GM12878 (cell line): ENCODE results near the gene TRIM17.
A peak's percentile ranks its signal among the peaks of the same experiment; 100 is the strongest.

Source experiments
- CEBPZ ChIP-seq: fragments of 150-350 bp; IDR thresholded peaks from 2 replicates; pipeline ENCODE4 v1.6.1; 2016; ENCODE audit warnings: low read depth, low read length
- CTCF ChIP-seq, 3 experiments: IDR thresholded peaks in 2 of 3; conservative IDR thresholded peaks in 1 of 3; 2 replicates each; pipeline ENCODE4 v1.5.1; 2011; ENCODE audit warnings: low read depth in 3 of 3, low read length in 3 of 3, mild to moderate bottlenecking in 3 of 3, control low read depth in 2 of 3, moderate library complexity in 2 of 3, inconsistent platforms in 1 of 3, mixed read lengths in 1 of 3; ENCODE audit not compliant: control insufficient read depth in 2 of 3, insufficient read depth in 1 of 3; ENCODE audit errors: extremely low read depth in 1 of 3
- E2F4 ChIP-seq: IDR thresholded peaks from 2 replicates; pipeline ENCODE4 v1.6.1; 2012; ENCODE audit warnings: low read depth, low read length, improper control_type of control experiment
- NFYB ChIP-seq: IDR thresholded peaks from 2 replicates; pipeline ENCODE4 v1.6.1; 2011; ENCODE audit warnings: low read depth, mild to moderate bottlenecking, low read length, improper control_type of control experiment, moderate library complexity; ENCODE audit not compliant: insufficient read depth
- POLR2A ChIP-seq: IDR thresholded peaks from 2 replicates; pipeline ENCODE4 v1.6.1; 2011; ENCODE audit warnings: low read depth, mild to moderate bottlenecking, low read length
- POLR2AphosphoS5 ChIP-seq: IDR thresholded peaks from 2 replicates; pipeline ENCODE4 v1.6.1; 2011; ENCODE audit warnings: mild to moderate bottlenecking, low read length, inconsistent platforms
- RAD21 ChIP-seq: IDR thresholded peaks from 2 replicates; pipeline ENCODE4 v1.6.1; 2011; ENCODE audit warnings: mild to moderate bottlenecking, low read depth, low read length, moderate library complexity; ENCODE audit not compliant: insufficient read depth
- RCOR1 ChIP-seq: conservative IDR thresholded peaks from 2 replicates; pipeline ENCODE4 v1.6.1; 2012; ENCODE audit warnings: low read depth, low read length, improper control_type of control experiment
- REST ChIP-seq: IDR thresholded peaks from 2 replicates; pipeline ENCODE4 v1.6.1; 2012; ENCODE audit warnings: mild to moderate bottlenecking, low read depth, low read length
- SKIL ChIP-seq: fragments of 450-650 bp; IDR thresholded peaks from 2 replicates; pipeline ENCODE4 v1.6.1; 2017; ENCODE audit warnings: mild to moderate bottlenecking, low read depth, inconsistent platforms; ENCODE audit not compliant: poor library complexity, severe bottlenecking
- SMC3 ChIP-seq: IDR thresholded peaks from 2 replicates; pipeline ENCODE4 v1.6.1; 2011; ENCODE audit warnings: low read length, improper control_type of control experiment, borderline replicate concordance
- TAF1 ChIP-seq: IDR thresholded peaks from 2 replicates; pipeline ENCODE4 v1.6.1; 2011; ENCODE audit warnings: mild to moderate bottlenecking, low read depth, low read length, borderline replicate concordance

GRCh38 chr1:228453022-228453560, 36.4 kb upstream of the TRIM17 start:
- TF ChIP-seq RCOR1, result no peak
- TF ChIP-seq CEBPZ, result no peak
- no peak for TF ChIP-seq SKIL
- no peak for TF ChIP-seq CTCF (IDR thresholded peaks at IDR 0.05 in 2 of 3, conservative IDR thresholded peaks at IDR 0.05 in 1 of 3; ENCODE audit: control insufficient read depth in 2 of 3, extremely low read depth in 1 of 3, insufficient read depth in 1 of 3, low read depth in 3 of 3, low read length in 3 of 3)
- no peak for TF ChIP-seq POLR2AphosphoS5
- TF ChIP-seq E2F4, result no peak
- no peak for TF ChIP-seq POLR2A
- TF ChIP-seq RAD21, result no peak
- TF ChIP-seq REST, result peak; percentile 12; the same call in 1 of the 2 replicates
- TF ChIP-seq TAF1, result no peak
- no peak for TF ChIP-seq SMC3
- TF ChIP-seq NFYB, result no peak
